ENCODE data around the gene ZNF217. TPM values are rescaled to one million over a fixed set of nuclear protein-coding genes. Genes with fewer than 3 reads are reported as not detected.
"Not testable (repeated sequence)": the region's sequence is repeated elsewhere in the genome, so short reads cannot be mapped to it uniquely, and the experiment has no call there.

The ZNF217 gene
- total RNA-seq, 2 donors from 2014 or later, result 17.4 to 27.7 TPM

DNA sequence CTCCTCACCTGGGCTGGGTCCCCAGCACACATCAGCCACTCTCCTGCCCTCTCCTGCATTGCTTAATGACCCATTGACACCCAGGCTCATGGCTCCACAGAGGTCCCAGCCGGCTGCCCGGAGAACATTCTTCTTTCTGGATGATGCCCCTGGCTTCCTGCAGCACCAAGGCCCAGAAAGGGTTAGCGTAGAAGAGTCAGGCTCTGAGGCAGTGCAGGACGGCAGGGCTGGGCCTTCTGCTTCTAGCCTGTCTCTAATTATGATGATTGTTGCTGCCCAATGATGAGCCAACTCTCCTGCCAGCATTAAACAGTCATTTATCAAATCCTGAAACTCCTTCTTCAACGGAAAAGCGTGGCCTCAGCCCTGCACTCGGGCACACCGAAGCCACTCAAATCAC, 66.4 kb downstream of the ZNF217 start:
- Histone ChIP-seq H3K36me3 (replicated peaks in 1 of 2; ENCODE audit: insufficient read depth in 1 of 2, low read depth in 2 of 2) (no peaks in the 10 kb centered on the region), H3K9me3 (no peaks in the 10 kb centered on the region), H3K27me3 (no peaks in the 10 kb centered on the region), H3K4me1 (no peaks in the 10 kb centered on the region), H3K27ac (no peak overlapping the region), H3K4me3 (no peak overlapping the region)
- 60 to 69% methylated on average over 3 to 8 of the region's 8 CpGs for WGBS, 2 donors
- DNase-seq, result no peak
- TF ChIP-seq, protein P1, sequence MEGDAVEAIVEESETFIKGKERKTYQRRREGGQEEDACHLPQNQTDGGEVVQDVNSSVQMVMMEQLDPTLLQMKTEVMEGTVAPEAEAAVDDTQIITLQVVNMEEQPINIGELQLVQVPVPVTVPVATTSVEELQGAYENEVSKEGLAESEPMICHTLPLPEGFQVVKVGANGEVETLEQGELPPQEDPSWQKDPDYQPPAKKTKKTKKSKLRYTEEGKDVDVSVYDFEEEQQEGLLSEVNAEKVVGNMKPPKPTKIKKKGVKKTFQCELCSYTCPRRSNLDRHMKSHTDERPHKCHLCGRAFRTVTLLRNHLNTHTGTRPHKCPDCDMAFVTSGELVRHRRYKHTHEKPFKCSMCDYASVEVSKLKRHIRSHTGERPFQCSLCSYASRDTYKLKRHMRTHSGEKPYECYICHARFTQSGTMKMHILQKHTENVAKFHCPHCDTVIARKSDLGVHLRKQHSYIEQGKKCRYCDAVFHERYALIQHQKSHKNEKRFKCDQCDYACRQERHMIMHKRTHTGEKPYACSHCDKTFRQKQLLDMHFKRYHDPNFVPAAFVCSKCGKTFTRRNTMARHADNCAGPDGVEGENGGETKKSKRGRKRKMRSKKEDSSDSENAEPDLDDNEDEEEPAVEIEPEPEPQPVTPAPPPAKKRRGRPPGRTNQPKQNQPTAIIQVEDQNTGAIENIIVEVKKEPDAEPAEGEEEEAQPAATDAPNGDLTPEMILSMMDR (IDR thresholded peaks at IDR 0.05), result no peak
- no peak for TF ChIP-seq POLR2A (IDR thresholded peaks at IDR 0.05)
- intact Hi-C loops (cut with DNase I), result no loop called here
- no peak for ATAC-seq

DNA sequence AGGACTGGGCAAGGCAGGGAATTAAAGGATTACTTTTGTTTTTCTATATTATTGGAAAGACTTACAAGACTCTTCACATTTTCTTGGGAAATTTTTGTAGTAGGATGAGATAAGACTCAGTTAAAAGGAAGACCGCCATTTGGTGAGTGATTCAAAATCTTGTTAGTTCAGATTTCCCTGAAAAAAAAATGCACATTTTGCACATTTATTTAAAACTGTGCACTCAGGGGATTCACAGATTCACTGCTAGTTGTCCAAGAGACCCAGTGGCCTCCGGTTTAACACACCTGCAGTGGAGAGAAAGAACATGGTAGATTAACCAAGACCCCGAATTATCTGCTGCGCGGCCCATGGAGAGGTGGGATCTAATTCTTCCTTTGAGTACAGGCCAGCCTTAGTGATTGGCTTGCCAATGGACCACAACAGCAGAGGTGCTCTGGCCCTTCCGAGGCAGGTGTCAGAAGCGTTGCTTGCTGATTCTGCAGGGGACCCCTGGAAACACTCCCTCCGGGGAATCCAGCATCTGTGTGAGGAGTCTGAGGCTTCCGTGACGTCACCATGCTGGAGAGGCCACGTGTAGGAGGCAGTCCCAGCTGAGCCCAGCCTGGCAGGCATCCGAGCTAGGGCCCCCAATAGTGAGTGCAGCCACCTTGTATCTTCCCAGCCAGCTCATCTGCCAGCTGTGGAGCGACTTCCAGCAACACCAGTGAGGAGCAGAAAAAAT, 68.9 kb downstream of the ZNF217 start:
- no peak for DNase-seq
- ATAC-seq, result no peak
- Histone ChIP-seq H3K36me3 (replicated peaks in 1 of 2; ENCODE audit: insufficient read depth in 1 of 2, low read depth in 2 of 2) (no peaks in the 10 kb centered on the region), H3K4me1 (no peaks in the 10 kb centered on the region), H3K4me3 (no peak overlapping the region), H3K27me3 (no peaks in the 10 kb centered on the region), H3K9me3 (no peaks in the 10 kb centered on the region), H3K27ac (no peak overlapping the region)
- intact Hi-C loops (cut with DNase I), result no loop called here
- 66 to 78% methylated on average over 5 to 13 of the region's 13 CpGs for WGBS, 2 donors
- no peak for TF ChIP-seq POLR2A (IDR thresholded peaks at IDR 0.05)
- TF ChIP-seq, protein P1 (IDR thresholded peaks at IDR 0.05), result no peak

DNA sequence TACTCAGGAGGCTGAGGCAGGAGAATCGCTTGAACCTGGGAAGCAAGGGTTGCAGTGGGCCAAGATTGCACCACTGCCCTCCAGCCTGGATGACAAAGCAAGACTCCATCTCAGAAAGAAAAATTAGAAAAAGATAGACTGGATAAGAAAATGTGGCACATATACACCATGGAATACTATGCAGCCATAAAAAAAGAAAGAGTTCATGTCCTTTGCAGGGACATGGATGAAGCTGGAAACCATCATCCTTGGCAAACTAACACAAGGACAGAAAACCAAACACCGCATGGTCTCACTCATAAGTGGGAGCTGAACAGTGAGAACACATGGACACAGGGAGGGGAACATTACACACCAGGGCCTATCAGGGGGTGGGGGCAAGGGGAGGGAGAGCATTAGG, 70.0 kb downstream of the ZNF217 start:
- ATAC-seq; H3K27ac ChIP-seq; H3K4me1 ChIP-seq; H3K4me3 ChIP-seq; intact Hi-C loops (cut with DNase I); H3K27me3 ChIP-seq; H3K9me3 ChIP-seq; H3K36me3 ChIP-seq (replicated peaks in 1 of 2; ENCODE audit: insufficient read depth in 1 of 2, low read depth in 2 of 2); DNase-seq: not testable (repeated sequence)
- WGBS, 2 donors, result 85 to 93% methylated on average over 2 of the region's 2 CpGs

DNA sequence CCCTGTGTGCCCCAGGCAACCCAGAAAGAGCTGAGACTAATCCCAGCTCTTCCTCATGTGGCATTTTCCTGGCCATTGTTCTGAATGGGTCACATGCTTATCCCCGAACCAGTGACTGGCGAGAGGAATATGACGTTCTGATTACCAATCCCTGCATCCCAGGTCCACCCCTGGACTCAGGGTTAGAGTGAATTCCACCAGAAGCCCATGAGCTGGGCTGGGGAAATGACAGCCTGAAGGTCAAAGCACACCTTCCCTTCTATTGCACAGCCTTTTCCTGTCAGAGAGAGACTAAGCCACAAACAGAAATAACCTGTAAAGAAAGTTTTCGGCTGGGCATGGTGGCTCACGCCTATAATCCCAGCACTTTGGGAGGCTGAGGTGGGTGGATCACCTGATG, 70.9 kb downstream of the ZNF217 start:
- Histone ChIP-seq H3K4me3 (no peak overlapping the region), H3K27me3 (no peaks in the 10 kb centered on the region), H3K36me3 (replicated peaks in 1 of 2; ENCODE audit: insufficient read depth in 1 of 2, low read depth in 2 of 2) (no peaks in the 10 kb centered on the region), H3K9me3 (no peaks in the 10 kb centered on the region), H3K4me1 (no peaks in the 10 kb centered on the region), H3K27ac (no peak overlapping the region)
- WGBS, 2 donors, result 67 to 68% methylated on average over 5 of the region's 5 CpGs
- intact Hi-C loops (cut with DNase I), result no loop called here
- TF ChIP-seq, protein P1 (IDR thresholded peaks at IDR 0.05), result no peak
- ATAC-seq (no peak), DNase-seq (no peak)

DNA sequence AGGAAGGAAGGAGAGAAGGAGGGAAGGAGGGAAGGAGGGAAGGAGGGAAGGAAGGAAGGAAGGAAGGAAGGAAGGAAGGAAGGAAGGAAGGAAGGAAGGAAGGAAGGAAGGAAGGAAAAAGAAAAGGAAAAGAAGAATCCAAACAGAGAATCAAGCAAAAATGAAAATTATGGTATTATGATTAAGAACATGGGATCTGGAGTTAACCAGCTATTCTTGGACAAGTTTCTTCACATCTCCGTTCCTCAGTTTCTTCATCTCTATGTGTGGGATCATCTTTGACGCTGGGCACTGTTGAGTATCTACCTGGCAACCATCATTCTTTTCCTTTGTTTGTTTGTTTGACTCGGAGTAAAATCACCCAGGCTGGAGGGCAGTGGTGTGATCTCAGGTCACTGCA, 71.6 kb downstream of the ZNF217 start:
- DNase-seq, result no peak
- H3K9me3 ChIP-seq, result no peaks in the 10 kb centered on the region
- no peaks in the 10 kb centered on the region for H3K36me3 ChIP-seq (replicated peaks in 1 of 2; ENCODE audit: insufficient read depth in 1 of 2, low read depth in 2 of 2)
- intact Hi-C loops (cut with DNase I), result no loop called here
- H3K4me3 ChIP-seq, result no peak overlapping the region
- no peak for TF ChIP-seq POLR2A (IDR thresholded peaks at IDR 0.05)
- TF ChIP-seq, protein P1 (IDR thresholded peaks at IDR 0.05), result no peak
- H3K4me1 ChIP-seq, result no peaks in the 10 kb centered on the region
- H3K27me3 ChIP-seq, result no peaks in the 10 kb centered on the region
- no peak overlapping the region for H3K27ac ChIP-seq
- 59 to 60% methylated on average over 3 of the region's 3 CpGs for WGBS, 2 donors
- no peak for ATAC-seq

DNA sequence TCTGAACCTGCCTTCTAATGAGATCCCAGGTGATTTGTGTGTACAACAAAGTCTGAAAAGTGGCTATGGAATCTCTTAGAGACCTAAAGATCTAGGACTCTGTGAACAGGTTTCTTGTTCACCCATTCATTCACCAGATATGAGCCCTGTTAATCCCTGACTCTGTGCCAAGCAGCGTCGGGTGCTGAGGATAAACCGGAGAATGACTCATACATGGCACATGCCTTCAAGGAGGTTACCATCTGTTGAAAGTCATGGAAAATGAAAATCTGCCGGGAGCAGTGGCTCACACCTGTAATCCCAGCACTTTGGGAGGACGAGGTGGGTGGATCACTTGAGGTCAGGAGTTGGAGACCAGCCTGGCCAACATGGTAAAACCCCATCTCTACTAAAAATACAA, 72.2 kb downstream of the ZNF217 start:
- ATAC-seq, DNase-seq: not testable (repeated sequence)
- 57 to 67% methylated on average over 3 to 5 of the region's 5 CpGs for WGBS, 2 donors

More for the DNA sequence above, 72.2 kb downstream of the ZNF217 start:
- H3K9me3 ChIP-seq; H3K27ac ChIP-seq; H3K27me3 ChIP-seq; intact Hi-C loops (cut with DNase I); H3K4me3 ChIP-seq; H3K4me1 ChIP-seq; H3K36me3 ChIP-seq (replicated peaks in 1 of 2; ENCODE audit: insufficient read depth in 1 of 2, low read depth in 2 of 2): not testable (repeated sequence)

Data from body of pancreas (tissue), 4 donors.